DMS153 (cell line): ENCODE results near the gene EP400.

ENCODE experiments used
- DNase-seq: peaks from one replicate; lab custom pipeline; 2025; lab: John Stamatoyannopoulos, UW

EP400 gene

DNA sequence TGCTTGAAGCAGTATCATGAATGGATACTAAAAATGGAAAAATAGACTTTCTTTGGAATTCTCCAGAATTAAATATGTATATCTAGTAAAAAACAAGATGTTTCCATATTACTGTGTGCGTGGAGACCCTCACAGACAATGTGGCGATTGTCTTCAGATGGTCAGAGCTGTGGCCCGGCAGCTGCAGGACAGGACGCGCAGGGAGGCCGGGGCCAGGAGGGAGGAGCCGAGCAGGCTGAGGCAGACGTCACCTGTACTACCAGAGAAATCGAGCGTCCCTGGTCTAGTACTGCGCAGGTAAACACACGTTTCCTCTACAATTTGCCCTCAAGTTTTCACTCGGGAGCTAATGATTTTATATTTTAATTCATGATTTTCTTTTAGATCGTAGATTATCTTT is 171.5 kb downstream of the EP400 start:
- no peak for DNase-seq

DNA sequence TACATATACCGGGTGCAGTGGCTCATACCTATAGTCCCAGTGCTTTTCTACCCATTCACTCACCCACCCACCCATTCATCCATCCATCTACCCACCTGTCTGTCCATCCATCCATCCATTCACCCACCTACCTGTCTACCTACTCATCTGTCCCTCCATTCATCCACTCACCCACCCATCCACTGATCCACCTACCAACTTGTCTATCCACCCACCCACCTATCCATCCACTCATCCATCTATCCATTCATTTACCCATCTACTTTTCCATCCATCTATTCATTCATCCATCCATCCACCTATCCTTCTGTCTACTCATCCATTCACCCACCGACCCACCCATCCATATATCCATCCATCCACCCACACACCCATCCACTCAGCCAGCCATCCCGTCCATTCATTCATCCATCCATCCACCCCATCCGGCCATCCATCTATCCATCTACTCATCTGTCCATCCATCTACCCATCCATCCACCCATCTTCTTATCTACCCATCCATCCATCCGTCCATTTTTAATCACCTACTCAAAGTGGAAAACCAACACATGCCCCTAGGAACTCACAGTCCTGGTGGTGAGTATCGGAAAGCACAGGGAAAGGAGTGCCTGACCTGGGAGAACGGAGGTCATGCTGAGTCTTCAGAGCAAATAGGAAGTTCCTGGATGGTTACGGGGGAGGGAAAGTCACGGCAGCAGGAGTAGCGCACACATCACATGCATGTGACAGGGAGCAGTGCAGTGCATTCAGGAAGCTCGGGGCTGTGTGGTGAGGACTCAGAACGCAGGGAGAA is 174.4 kb downstream of the EP400 start:
- DNase-seq = no peak

- no peak for DNase-seq
Observed at GRCh38 chr12:132124766-132125425, 175.2 kb downstream of the EP400 start.

DNA sequence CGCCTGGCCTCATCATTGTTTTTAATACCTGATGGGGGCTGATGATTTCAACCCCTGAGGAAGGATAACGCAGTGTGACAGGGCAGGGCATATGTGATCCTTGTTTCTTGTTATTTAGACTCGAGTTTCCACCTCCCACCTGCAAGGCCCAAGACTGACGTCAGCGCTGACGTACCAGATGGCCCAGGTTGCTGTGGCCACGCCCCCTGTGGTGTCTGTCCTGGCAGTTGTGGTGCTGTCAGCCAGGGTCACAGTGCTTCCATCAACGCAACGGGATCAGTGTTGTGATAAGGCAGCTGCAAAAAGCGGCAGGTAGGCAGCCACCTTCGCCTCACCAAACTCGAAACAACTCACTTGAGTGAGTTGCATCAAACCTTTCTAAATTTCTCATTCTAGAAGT is 176.0 kb downstream of the EP400 start:
- DNase-seq = no peak

DNA sequence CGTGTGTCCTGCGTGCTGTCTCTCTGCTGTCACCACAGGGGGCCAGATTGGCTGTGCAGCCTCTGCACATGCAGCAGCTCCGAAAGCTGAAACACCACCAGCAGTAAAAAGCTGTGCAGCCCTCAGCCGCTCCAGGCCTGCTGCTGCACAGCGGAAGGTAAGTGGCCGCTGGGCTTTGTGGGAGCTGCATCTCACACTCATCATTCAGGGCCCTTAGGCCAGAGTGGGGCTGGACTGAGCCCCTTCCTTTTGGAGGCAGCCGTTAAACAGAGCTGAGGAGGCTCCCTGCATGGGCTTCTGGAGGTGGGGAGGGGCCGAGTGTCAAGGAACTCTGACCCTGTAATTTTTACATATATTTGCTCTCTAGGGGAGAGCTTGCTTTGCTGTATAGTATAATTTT is 177.3 kb downstream of the EP400 start:
- no peak for DNase-seq

DNA sequence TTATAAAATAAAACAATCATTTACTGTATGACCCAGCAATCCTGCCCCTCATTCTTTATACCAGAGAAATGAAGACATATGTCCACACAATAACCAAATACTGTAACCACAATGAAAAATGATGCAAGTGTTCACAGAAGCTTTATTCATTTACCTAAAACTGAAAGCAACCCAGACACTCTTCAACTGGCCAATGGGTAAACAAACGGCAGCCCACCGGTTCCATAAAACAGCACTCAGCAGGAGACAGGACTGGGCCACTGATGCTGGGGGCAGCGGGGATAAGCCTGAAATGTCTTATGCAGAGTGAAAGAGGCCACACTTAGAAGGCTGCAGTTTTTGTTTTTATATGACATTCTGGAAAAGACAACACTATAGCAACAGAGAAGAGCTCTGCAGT is 179.3 kb downstream of the EP400 start:
- DNase-seq = no peak

DNA sequence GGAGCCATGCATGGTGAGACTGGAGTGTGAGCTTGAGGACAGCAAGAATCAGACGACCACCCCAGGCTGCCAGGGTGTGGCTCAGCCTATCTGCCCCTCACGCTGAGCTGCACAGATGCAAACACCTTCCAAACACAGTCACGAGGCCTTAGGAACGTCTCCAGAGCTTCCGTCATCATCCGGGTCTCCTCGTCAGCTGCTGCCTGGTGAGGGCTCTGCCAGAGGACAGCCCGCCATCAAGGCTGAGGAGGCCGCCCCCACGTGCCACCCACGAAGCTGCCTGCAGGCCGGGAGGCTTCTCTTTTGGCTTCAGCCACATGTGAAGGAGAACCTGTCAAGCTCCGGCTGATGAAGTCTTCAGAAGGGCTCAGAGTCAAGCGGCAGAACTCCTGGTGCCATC is 180.9 kb downstream of the EP400 start:
- DNase-seq = no peak
